Measurements from ENCODE around the gene CCL4L2.
"Not testable (repeated sequence)": the region's sequence is repeated elsewhere in the genome, so short reads cannot be mapped to it uniquely, and the experiment has no call there.

Gene CCL4L2

GRCh38 chr17:36195434-36196130 is 15.3 kb upstream of the CCL4L2 start:
- DNase-seq = no peak

- DNase-seq = no peak
Measured at GRCh38 chr17:36196131-36196486, 14.8 kb upstream of the CCL4L2 start.

- no peak for DNase-seq
Measured at GRCh38 chr17:36197387-36197703, 13.5 kb upstream of the CCL4L2 start.

GRCh38 chr17:36198831-36199465 is 11.9 kb upstream of the CCL4L2 start:
- peak; percentile 68 for DNase-seq

GRCh38 chr17:36201102-36201501 is 9.8 kb upstream of the CCL4L2 start:
- not testable (repeated sequence) for DNase-seq

- peak; percentile 12 for DNase-seq
Measured at GRCh38 chr17:36201506-36201905, 9.4 kb upstream of the CCL4L2 start.

- no peak for DNase-seq
Measured at GRCh38 chr17:36203335-36203734, 7.5 kb upstream of the CCL4L2 start.

- DNase-seq = no peak
Measured at GRCh38 chr17:36204724-36205500, 6.0 kb upstream of the CCL4L2 start.

GRCh38 chr17:36205637-36206485 is 5.0 kb upstream of the CCL4L2 start:
- DNase-seq = no peak

GRCh38 chr17:36206486-36206821 is 4.4 kb upstream of the CCL4L2 start:
- DNase-seq = not testable (repeated sequence)

GRCh38 chr17:36207383-36207782 is 3.5 kb upstream of the CCL4L2 start:
- not testable (repeated sequence) for DNase-seq

GRCh38 chr17:36209575-36209974 is 1.3 kb upstream of the CCL4L2 start:
- no peak for DNase-seq

GRCh38 chr17:36211484-36212271 is 815 bp downstream of the CCL4L2 start:
- peak; percentile 62 for DNase-seq

GRCh38 chr17:36212272-36212605 is 1.4 kb downstream of the CCL4L2 start:
- no peak for DNase-seq

GRCh38 chr17:36212966-36213365 is 2.1 kb downstream of the CCL4L2 start:
- no peak for DNase-seq

- no peak for DNase-seq
Measured at GRCh38 chr17:36213695-36214094, 2.8 kb downstream of the CCL4L2 start.

- no peak for DNase-seq
Measured at GRCh38 chr17:36214918-36215317, 4.1 kb downstream of the CCL4L2 start.

GRCh38 chr17:36215406-36216308 is 4.8 kb downstream of the CCL4L2 start:
- not testable (repeated sequence) for DNase-seq

GRCh38 chr17:36219556-36219955 is 8.7 kb downstream of the CCL4L2 start:
- DNase-seq = not testable (repeated sequence)

- not testable (repeated sequence) for DNase-seq
Measured at GRCh38 chr17:36220737-36221580, 10.1 kb downstream of the CCL4L2 start.

Data from CD4-positive, alpha-beta T cell treated with Interferon gamma for 1 hour (primary cell).